IMR-90 (cell line): Measurements from ENCODE around the gene SPACA5. TPM values are rescaled to one million over a fixed set of nuclear protein-coding genes. Genes with fewer than 3 reads are reported as not detected.

Source experiments
- ATAC-seq: fragments of 200-7000 bp; cut with Tn5 transposase; 2 replicates; pipeline ENCODE4 v1.9.1; 2020; ENCODE audit warnings: low read depth, mild to moderate bottlenecking, moderate library complexity
- BruUV-seq: library from RNA; stranded (reverse); fragments of 400-500 nt; replicated peaks from 2 replicates; lab custom pipeline; 2021; lab: Mats Ljungman, UMichigan
- CTCF ChIA-PET: fragments of 300-600 bp; formaldehyde crosslinking; extraction: SDS; loops from one replicate; lab custom pipeline; 2021; ENCODE audit warnings: antibody characterized with exemption; lab: Yijun Ruan, JAX
- POLR2A ChIA-PET: fragments of 300-600 bp; sonication (Branson Sonifier 250); formaldehyde crosslinking; loops from one replicate; lab custom pipeline; 2022; ENCODE audit warnings: antibody characterized with exemption; ENCODE audit not compliant: unreplicated experiment; lab: Charles Lee
- DNase-seq: peaks from one replicate; pipeline ENCODE4 v3.0.0; 2013
- H2AFZ ChIP-seq: replicated peaks from 2 replicates; pipeline ENCODE3; 2013; ENCODE audit warnings: low read length, mild to moderate bottlenecking; ENCODE audit not compliant: poor library complexity
- H2AK5ac ChIP-seq: 2 replicates; pipeline ENCODE4 v1.6.1; 2013; ENCODE audit warnings: low read depth, low read length, inconsistent platforms
- H2AK9ac ChIP-seq: replicated peaks from 2 replicates; pipeline ENCODE3; 2013; ENCODE audit warnings: mild to moderate bottlenecking, low read depth, low read length, moderate library complexity; ENCODE audit not compliant: poor library complexity
- H2BK120ac ChIP-seq: 2 replicates; pipeline ENCODE4 v1.6.1; 2013; ENCODE audit warnings: low read depth, low read length, inconsistent platforms
- H2BK15ac ChIP-seq: 3 replicates; pipeline ENCODE4 v1.6.1; 2013; ENCODE audit warnings: low read depth, low read length, inconsistent platforms
- H2BK20ac ChIP-seq: 2 replicates; pipeline ENCODE4 v1.6.1; 2013; ENCODE audit warnings: low read depth, mild to moderate bottlenecking, inconsistent platforms, low read length, moderate library complexity
- H2BK5ac ChIP-seq: 2 replicates; pipeline ENCODE4 v1.6.1; 2013; ENCODE audit warnings: mild to moderate bottlenecking, low read depth, low read length, inconsistent platforms; ENCODE audit not compliant: poor library complexity, severe bottlenecking
- H3K14ac ChIP-seq: replicated peaks from 2 replicates; pipeline ENCODE4 v1.6.1; 2013; ENCODE audit warnings: low read depth, low read length, inconsistent platforms
- H3K18ac ChIP-seq: 2 replicates; pipeline ENCODE4 v1.6.1; 2013; ENCODE audit warnings: low read depth, low read length, control low read depth
- H3K23ac ChIP-seq: 2 replicates; pipeline ENCODE4 v1.6.1; 2013; ENCODE audit warnings: low read depth, low read length, inconsistent platforms
- H3K27ac ChIP-seq: 2 replicates; pipeline ENCODE4 v1.5.1; 2013; ENCODE audit warnings: mild to moderate bottlenecking, control low read depth, low read length; ENCODE audit not compliant: insufficient read depth
- H3K27me3 ChIP-seq: 2 replicates; pipeline ENCODE4 v1.6.1; 2013; ENCODE audit warnings: low read length; ENCODE audit not compliant: control insufficient read depth, insufficient read depth
- H3K36me3 ChIP-seq: 2 replicates; pipeline ENCODE4 v1.6.1; 2013; ENCODE audit warnings: low read length, mixed read lengths; ENCODE audit not compliant: control insufficient read depth, insufficient read depth
- H3K4ac ChIP-seq: 2 replicates; pipeline ENCODE4 v1.6.1; 2013; ENCODE audit warnings: low read depth, low read length, inconsistent platforms
- H3K4me1 ChIP-seq: 2 replicates; pipeline ENCODE4 v1.6.1; 2013; ENCODE audit warnings: low read length, mixed read lengths; ENCODE audit not compliant: control insufficient read depth, insufficient read depth
- H3K4me2 ChIP-seq: 2 replicates; pipeline ENCODE4 v1.6.1; 2013; ENCODE audit warnings: low read depth, mild to moderate bottlenecking, control low read depth, low read length, moderate library complexity
- H3K4me3 ChIP-seq: 2 replicates; pipeline ENCODE4 v1.5.1; 2013; ENCODE audit warnings: low read depth, mild to moderate bottlenecking, control low read depth, low read length, moderate library complexity; ENCODE audit not compliant: insufficient read depth
- H3K56ac ChIP-seq: 2 replicates; pipeline ENCODE4 v1.6.1; 2013; ENCODE audit warnings: low read length, inconsistent platforms; ENCODE audit not compliant: insufficient read depth; ENCODE audit errors: extremely low read depth
- H3K79me1 ChIP-seq, 2 experiments: 2 replicates each; pipeline ENCODE4 v1.6.1; 2013; ENCODE audit warnings: low read length in 2 of 2, inconsistent platforms in 1 of 2, low read depth in 1 of 2
- H3K9ac ChIP-seq: 2 replicates; pipeline ENCODE4 v1.6.1; 2013; ENCODE audit warnings: low read depth, low read length, control low read depth
- H3K9me1 ChIP-seq: 2 replicates; pipeline ENCODE4 v1.6.1; 2013; ENCODE audit warnings: low read length, inconsistent platforms; ENCODE audit not compliant: insufficient read depth
- H3K9me3 ChIP-seq: 2 replicates; pipeline ENCODE4 v1.6.1; 2013; ENCODE audit warnings: low read length; ENCODE audit not compliant: control insufficient read depth, insufficient read depth
- H4K20me1 ChIP-seq: 2 replicates; pipeline ENCODE4 v1.6.1; 2013; ENCODE audit warnings: low read length, inconsistent platforms; ENCODE audit not compliant: insufficient read depth
- H4K5ac ChIP-seq: 2 replicates; pipeline ENCODE4 v1.6.1; 2013; ENCODE audit warnings: mild to moderate bottlenecking, low read depth, low read length, control low read depth
- H4K8ac ChIP-seq, 2 experiments: 2 replicates each; pipeline ENCODE4 v1.6.1; 2013; ENCODE audit warnings: low read depth in 2 of 2, low read length in 2 of 2, control low read depth in 1 of 2, inconsistent platforms in 1 of 2
- H4K91ac ChIP-seq: 2 replicates; pipeline ENCODE4 v1.6.1; 2013; ENCODE audit warnings: low read depth, low read length, inconsistent platforms; ENCODE audit not compliant: insufficient read depth
- BHLHE40 ChIP-seq: fragments of 150-350 bp; IDR thresholded peaks from 2 replicates; pipeline ENCODE4 v1.6.1; 2016; ENCODE audit warnings: mild to moderate bottlenecking, low read depth, low read length
- CEBPB ChIP-seq: IDR thresholded peaks from 2 replicates; pipeline ENCODE4 v1.6.1; 2012; ENCODE audit warnings: low read depth, low read length, improper control_type of control experiment
- CHD1 ChIP-seq: IDR thresholded peaks from 2 replicates; pipeline ENCODE4 v1.6.1; 2012; ENCODE audit warnings: low read depth, low read length, improper control_type of control experiment
- FOS ChIP-seq: fragments of 150-350 bp; IDR thresholded peaks from 2 replicates; pipeline ENCODE4 v1.6.1; 2016; ENCODE audit warnings: low read depth, low read length
- MAFK ChIP-seq: IDR thresholded peaks from 2 replicates; pipeline ENCODE4 v1.6.1; 2012; ENCODE audit warnings: low read depth, low read length, improper control_type of control experiment
- MAZ ChIP-seq: IDR thresholded peaks from 2 replicates; pipeline ENCODE4 v1.6.1; 2012; ENCODE audit warnings: low read depth, mild to moderate bottlenecking, low read length, improper control_type of control experiment, moderate library complexity, borderline replicate concordance
- MXI1 ChIP-seq: IDR thresholded peaks from 2 replicates; pipeline ENCODE4 v1.6.1; 2012; ENCODE audit warnings: low read depth, mild to moderate bottlenecking, low read length, moderate library complexity, borderline replicate concordance
- NFE2L2 ChIP-seq: fragments of 150-350 bp; IDR thresholded peaks from 2 replicates; pipeline ENCODE4 v1.6.1; 2016; ENCODE audit warnings: low read depth, mild to moderate bottlenecking, low read length
- POLR2A ChIP-seq: IDR thresholded peaks from 2 replicates; pipeline ENCODE4 v1.6.1; 2012; ENCODE audit warnings: mild to moderate bottlenecking, low read depth, low read length
- RAD21 ChIP-seq: IDR thresholded peaks from 2 replicates; pipeline ENCODE4 v1.6.1; 2012; ENCODE audit warnings: low read length, improper control_type of control experiment
- RCOR1 ChIP-seq: IDR thresholded peaks from 2 replicates; pipeline ENCODE4 v1.6.1; 2012; ENCODE audit warnings: mild to moderate bottlenecking, low read length, improper control_type of control experiment; ENCODE audit not compliant: insufficient replicate concordance
- RFX5 ChIP-seq: IDR thresholded peaks from 2 replicates; pipeline ENCODE4 v1.8.0; 2012; ENCODE audit warnings: low read depth, mild to moderate bottlenecking, low read length, moderate library complexity
- SMC3 ChIP-seq: fragments of 150-350 bp; IDR thresholded peaks from 2 replicates; pipeline ENCODE4 v1.6.1; 2016; ENCODE audit warnings: low read depth, mild to moderate bottlenecking, antibody characterized with exemption, low read length, moderate library complexity
- WGBS, 2 experiments: methylation state at CpG; one replicate each; pipeline versions ENCODE4 v1.1.5 to v1.1.7; 2013; ENCODE audit warnings: missing lambda C conversion rate in 2 of 2; ENCODE audit not compliant: insufficient read length in 1 of 2; ENCODE audit errors: extremely low coverage in 2 of 2; 5-methylcytosine and 5-hydroxymethylcytosine counted together
- dilution Hi-C: fragments of 300-500 bp; cut with HindIII; formaldehyde crosslinking; loops from one replicate; pipeline ENCODE4 v1.14.3; 2018; ENCODE audit warnings: low sequenced_read_pairs; ENCODE audit not compliant: unreplicated experiment
- in situ Hi-C: fragments of 300-500 bp; cut with MboI; formaldehyde crosslinking; loops from 3 replicates; pipeline ENCODE4 v1.14.3; 2019; ENCODE audit warnings: low sequenced_read_pairs, inconsistent platforms, mixed read lengths
- intact Hi-C: fragments of 100-400 bp; cut with micrococcal nuclease; formaldehyde crosslinking; loops from 2 replicates; pipeline ENCODE4 v1.10.0; 2022
- polyA plus RNA-seq, 3 experiments: library from polyadenylated mRNA; depleted of rRNA; stranded (reverse); fragments of >200 nt; gene quantifications; 2 replicates each; pipeline ENCODE4 v1.2.3, GENCODE V29; 2012; ENCODE audit warnings: low replicate concordance in 1 of 3
- total RNA-seq: library from RNA; depleted of rRNA; stranded (reverse); fragments of >200 nt; gene quantifications from 2 replicates; pipeline ENCODE4 v1.2.3, GENCODE V29; 2012
- TF ChIP-seq, protein P1 (sequence below): conservative IDR thresholded peaks from 2 replicates; pipeline ENCODE4 v1.5.1; 2012; ENCODE audit warnings: mild to moderate bottlenecking, low read depth, low read length, improper control_type of control experiment
- TF ChIP-seq, protein P2 (sequence below): fragments of 150-350 bp; IDR thresholded peaks from 2 replicates; pipeline ENCODE4 v1.6.1; 2017; ENCODE audit warnings: mild to moderate bottlenecking, antibody characterized with exemption, low read length, low read depth
- TF ChIP-seq, protein P3 (sequence below): fragments of 150-350 bp; IDR thresholded peaks from 2 replicates; pipeline ENCODE4 v1.6.1; 2016; ENCODE audit warnings: low read depth, mild to moderate bottlenecking, low read length, moderate library complexity, borderline replicate concordance

The SPACA5 gene
- total and polyA plus RNA-seq, 2 of the 4 experiments (the other 2 are of a cell fraction) = not detected

DNA sequence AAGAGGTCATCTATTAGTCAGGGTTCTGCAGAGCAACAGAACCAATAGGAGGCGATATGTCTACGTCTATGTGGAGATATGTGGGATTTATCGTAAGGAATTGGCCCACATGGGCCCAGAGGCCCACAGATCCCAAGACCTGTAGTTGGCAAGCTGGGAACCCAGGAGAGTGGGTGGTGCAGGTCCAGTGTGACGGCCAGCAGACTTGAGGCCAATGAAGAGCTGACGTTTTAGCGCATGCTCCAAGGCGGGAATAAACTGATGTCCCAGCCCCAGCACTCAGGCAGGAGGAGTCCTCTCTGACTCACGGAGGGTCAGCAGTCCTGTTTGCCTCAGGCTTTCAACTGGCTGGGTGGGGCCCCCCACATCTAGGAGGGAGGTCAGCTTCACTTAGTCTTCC lies 21.3 kb downstream of the SPACA5 start:
- no peak for DNase-seq
- no peak for ATAC-seq
- H2AK5ac ChIP-seq = no peak overlapping the region
- BruUV-seq = no TSS peak
- ChIA-PET POLR2A (no interaction called here), CTCF (interaction anchor here (1.1 kb wide), 1 partner anchor 383 kb away, joined by 3 read pairs; no protein-coding TSS in a partner anchor)
- H3K4me1 ChIP-seq = no peaks in the 10 kb centered on the region
- H3K4ac ChIP-seq = no peak overlapping the region
- no peak overlapping the region for H4K91ac ChIP-seq
- H2BK5ac ChIP-seq = no peak overlapping the region
- H2AFZ ChIP-seq = no peak overlapping the region
- no peak overlapping the region for H3K14ac ChIP-seq
- no peak overlapping the region for H3K4me2 ChIP-seq
- no peak overlapping the region for H3K27ac ChIP-seq
- no peaks in the 10 kb centered on the region for H4K20me1 ChIP-seq
- in situ Hi-C loops (loop anchor here (10.0 to 25.0 kb wide), 2 partner anchors 193 to 491 kb away; partner anchors contain the start of gene ZNF81), dilution Hi-C loops (no loop called here), intact Hi-C loops (loop anchor here (5.0 kb wide), 3 partner anchors 464 to 531 kb away; partner anchors contain the start of gene ARAF)
- H3K9me1 ChIP-seq = no peaks in the 10 kb centered on the region
- no peaks in the 10 kb centered on the region for H3K79me1 ChIP-seq
- TF ChIP-seq, protein P1, sequence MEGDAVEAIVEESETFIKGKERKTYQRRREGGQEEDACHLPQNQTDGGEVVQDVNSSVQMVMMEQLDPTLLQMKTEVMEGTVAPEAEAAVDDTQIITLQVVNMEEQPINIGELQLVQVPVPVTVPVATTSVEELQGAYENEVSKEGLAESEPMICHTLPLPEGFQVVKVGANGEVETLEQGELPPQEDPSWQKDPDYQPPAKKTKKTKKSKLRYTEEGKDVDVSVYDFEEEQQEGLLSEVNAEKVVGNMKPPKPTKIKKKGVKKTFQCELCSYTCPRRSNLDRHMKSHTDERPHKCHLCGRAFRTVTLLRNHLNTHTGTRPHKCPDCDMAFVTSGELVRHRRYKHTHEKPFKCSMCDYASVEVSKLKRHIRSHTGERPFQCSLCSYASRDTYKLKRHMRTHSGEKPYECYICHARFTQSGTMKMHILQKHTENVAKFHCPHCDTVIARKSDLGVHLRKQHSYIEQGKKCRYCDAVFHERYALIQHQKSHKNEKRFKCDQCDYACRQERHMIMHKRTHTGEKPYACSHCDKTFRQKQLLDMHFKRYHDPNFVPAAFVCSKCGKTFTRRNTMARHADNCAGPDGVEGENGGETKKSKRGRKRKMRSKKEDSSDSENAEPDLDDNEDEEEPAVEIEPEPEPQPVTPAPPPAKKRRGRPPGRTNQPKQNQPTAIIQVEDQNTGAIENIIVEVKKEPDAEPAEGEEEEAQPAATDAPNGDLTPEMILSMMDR = no peak
- TF ChIP-seq MXI1 (no peak), RCOR1 (no peak), FOS (no peak), RAD21 (no peak), RFX5 (no peak), SMC3 (no peak), NFE2L2 (no peak), POLR2A (no peak), MAZ (no peak), CEBPB (no peak), CHD1 (no peak), MAFK (no peak), BHLHE40 (no peak)
- TF ChIP-seq, protein P2, sequence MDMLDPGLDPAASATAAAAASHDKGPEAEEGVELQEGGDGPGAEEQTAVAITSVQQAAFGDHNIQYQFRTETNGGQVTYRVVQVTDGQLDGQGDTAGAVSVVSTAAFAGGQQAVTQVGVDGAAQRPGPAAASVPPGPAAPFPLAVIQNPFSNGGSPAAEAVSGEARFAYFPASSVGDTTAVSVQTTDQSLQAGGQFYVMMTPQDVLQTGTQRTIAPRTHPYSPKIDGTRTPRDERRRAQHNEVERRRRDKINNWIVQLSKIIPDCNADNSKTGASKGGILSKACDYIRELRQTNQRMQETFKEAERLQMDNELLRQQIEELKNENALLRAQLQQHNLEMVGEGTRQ = no peak
- TF ChIP-seq, protein P3, sequence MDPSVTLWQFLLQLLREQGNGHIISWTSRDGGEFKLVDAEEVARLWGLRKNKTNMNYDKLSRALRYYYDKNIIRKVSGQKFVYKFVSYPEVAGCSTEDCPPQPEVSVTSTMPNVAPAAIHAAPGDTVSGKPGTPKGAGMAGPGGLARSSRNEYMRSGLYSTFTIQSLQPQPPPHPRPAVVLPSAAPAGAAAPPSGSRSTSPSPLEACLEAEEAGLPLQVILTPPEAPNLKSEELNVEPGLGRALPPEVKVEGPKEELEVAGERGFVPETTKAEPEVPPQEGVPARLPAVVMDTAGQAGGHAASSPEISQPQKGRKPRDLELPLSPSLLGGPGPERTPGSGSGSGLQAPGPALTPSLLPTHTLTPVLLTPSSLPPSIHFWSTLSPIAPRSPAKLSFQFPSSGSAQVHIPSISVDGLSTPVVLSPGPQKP = no peak
- WGBS, 2 experiments = 71% methylated on average over 5 of the region's 8 CpGs; no CpG with 5 or more reads in 1 of the 2 experiments
- H4K8ac ChIP-seq = no peak overlapping the region
- no peak overlapping the region for H2BK120ac ChIP-seq
- no peak overlapping the region for H2BK15ac ChIP-seq
- no peaks in the 10 kb centered on the region for H3K9me3 ChIP-seq
- H3K36me3 ChIP-seq = no peaks in the 10 kb centered on the region
- H2AK9ac ChIP-seq = no peak overlapping the region
- H2BK20ac ChIP-seq = no peak overlapping the region
- H3K56ac ChIP-seq = no peak overlapping the region
- H3K4me3 ChIP-seq = no peak overlapping the region
- no peaks in the 10 kb centered on the region for H3K27me3 ChIP-seq
- no peak overlapping the region for H3K9ac ChIP-seq
- no peak overlapping the region for H4K5ac ChIP-seq
- H3K18ac ChIP-seq = no peak overlapping the region
- H3K23ac ChIP-seq = no peak overlapping the region
